HK-2 (cell line): ENCODE measurements around the gene LSAMP.

Experiments
- DNase-seq: peaks from one replicate; pipeline ENCODE4 v3.0.0-alpha.2; 2018; ENCODE audit not compliant: unreplicated experiment

Gene LSAMP

GRCh38 chr3:116053017-116053416, 392.3 kb downstream of the LSAMP start:
- DNase-seq: no peak

DNA sequence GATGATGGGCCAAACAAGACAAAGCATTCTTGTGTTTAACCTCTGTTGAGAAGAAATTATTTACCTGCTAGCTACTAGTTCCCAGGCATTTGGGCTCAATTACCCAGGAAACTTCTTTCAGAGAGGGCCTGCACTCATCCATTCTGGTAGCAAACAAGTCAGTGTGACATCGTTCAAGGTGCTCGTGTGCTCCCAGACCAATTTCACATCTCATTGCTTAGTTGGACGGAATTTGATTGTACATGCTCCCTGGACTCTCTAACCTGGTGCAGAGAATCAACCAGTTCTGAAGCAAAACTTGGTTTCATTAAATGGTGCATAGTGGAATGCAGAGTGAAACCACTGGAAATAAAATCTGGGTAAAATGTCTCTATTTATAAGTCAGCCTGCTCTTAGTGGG, 392.7 kb downstream of the LSAMP start:
- DNase-seq: no peak

GRCh38 chr3:116051586-116051985, 393.7 kb downstream of the LSAMP start:
- DNase-seq: no peak

- DNase-seq: no peak
Observed at GRCh38 chr3:116051040-116051439, 394.2 kb downstream of the LSAMP start.

DNA sequence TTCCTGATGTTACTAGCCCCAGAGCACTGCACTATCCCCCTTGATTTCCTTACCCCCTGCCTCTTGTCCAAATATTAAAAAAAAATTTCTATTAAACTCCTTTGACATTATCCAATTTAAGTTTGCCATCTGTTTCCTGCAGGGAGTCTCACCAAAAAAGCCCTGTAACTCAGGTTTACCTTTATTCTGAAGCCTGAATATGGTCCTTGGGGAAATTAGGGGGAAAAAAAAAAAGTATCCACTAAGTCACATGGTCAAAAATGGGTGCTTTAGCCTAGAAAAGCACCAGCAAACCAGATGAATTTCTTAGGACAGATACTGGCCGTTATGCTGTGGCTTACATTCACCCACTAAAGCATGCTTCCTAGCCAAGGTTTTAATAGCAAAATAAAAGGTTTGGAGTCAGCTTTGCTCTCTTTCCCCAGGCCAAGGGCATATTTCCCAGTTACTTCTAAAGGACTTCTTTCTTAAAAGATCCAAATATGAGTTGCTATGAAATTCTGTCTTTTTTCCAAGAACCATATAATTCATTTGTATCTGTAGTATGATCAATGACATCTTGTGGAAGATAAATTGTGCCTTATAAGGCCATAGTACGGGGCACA, 394.9 kb downstream of the LSAMP start:
- no peak for DNase-seq

- DNase-seq: no peak
Observed at GRCh38 chr3:116048991-116049390, 396.3 kb downstream of the LSAMP start.

DNA sequence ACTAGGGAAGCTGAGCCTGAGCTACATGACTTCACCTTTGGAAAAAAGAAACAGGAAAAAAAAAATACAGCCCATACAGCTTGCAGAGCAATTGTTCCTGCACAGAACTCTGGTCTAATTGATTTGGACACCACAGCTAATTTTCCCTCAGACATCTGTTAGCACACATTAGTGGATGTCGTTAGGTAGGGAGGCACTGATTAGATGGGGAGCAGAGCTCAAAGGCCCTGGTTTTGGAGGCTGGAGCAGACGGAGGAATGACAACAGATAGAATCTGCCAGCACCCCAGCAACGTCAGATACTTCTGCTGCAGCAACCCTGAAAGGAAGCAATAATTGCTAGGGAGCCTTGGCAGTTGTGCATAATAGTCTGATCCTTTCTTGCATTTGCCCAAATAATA, 398.9 kb downstream of the LSAMP start:
- DNase-seq: no peak

GRCh38 chr3:116045314-116045713, 400.0 kb downstream of the LSAMP start:
- no peak for DNase-seq

GRCh38 chr3:116040152-116040551, 405.1 kb downstream of the LSAMP start:
- DNase-seq: no peak

GRCh38 chr3:116039651-116039985, 405.7 kb downstream of the LSAMP start:
- DNase-seq: no peak

GRCh38 chr3:116038968-116039650, 406.2 kb downstream of the LSAMP start:
- DNase-seq: no peak

DNA sequence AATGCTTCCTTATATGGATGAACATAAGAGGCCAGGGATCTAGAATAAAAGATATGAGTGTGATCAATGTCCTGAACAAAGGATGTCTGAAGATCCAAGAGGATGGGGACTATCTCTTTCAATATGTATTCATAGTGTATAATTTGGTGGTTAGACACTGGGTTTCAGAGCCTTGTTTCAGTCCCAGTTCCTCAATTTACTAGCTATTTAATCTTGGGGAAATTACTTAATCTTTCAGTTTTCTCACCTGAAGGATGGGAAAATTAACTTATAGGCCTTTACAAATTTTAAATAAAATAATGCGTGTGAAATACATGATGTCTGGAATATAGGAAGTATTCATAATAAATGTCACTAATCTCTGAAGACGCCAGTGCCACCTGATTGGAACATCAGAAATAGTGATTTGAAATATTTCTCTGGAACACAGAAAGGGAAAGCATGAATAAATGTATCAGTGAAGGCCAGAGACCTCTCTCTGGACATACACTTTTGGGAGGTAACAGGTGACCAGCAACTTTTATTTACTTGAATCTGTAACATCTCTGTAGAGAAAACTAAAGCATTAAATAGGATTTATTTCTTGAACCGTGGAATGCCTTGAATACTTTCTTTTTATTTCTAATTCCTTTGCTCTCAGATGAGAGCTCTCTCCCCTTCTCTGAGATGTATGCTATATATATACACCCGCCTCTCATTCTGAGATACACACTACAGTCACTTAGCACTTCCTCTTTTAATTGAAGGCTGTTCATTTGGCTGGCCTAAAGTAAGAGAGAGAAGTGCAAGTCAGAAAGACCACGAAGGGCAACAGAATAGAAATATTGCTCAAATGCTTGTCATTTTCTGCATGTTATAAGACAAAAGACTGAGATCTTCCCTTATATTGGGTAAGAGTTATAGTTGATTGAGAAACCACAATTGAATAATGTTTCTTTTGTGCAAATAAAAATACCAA, 407.1 kb downstream of the LSAMP start:
- no peak for DNase-seq

DNA sequence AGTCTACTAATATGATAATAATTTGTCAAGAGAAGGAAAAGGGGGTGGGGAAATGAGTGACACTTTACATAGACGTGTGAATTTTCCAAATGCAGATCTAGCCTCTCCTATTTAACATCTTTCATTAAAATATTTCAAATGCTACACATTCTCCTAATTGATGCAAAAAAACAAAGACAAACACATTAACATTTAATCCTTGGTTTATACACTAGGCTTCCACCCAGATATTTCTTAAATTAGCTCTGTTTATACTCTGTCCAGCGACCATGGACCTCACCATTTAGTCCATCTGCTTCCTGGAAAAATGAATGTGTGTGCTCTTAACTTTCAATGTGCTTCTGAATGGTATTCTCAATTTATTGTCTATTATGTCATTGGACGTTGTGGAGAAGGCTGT, 409.9 kb downstream of the LSAMP start:
- no peak for DNase-seq

DNA sequence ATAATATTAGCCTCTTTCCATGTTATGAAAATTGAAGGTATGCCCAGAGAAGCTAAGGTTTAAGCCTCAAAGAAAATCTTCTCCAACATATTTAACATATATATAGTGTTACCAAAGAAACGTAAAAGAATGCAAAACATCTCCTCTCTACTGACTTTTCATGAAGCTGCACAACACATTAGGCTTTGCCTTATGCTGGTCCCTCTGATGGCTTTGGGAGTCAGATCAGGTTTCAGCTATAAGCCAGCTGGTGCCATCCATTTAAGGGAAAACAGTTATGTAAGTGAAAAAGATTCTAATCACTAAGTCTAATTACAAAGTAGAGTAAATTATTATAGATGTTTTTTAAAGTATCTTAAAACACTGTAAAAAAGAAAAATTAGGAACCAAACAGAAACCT, 410.5 kb downstream of the LSAMP start:
- DNase-seq: no peak

DNA sequence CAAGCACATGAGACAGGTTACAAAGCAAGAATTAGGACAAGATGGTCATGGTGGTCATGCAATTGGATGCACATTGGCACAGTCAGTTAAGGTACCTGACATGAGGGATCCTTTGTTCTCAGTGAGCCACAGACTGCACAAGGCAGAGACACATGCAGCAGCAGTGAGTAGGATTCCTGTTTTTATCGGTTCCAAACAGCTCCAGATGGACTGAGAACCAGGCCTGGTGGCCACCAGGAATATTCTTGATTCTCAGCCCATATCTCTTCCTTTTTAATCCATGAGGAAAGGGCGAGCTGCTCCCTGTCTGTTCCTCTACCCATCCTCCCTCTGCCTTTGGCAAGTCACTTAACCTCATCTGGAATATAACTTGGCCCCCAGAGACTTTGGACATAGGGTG, 411.2 kb downstream of the LSAMP start:
- no peak for DNase-seq

DNA sequence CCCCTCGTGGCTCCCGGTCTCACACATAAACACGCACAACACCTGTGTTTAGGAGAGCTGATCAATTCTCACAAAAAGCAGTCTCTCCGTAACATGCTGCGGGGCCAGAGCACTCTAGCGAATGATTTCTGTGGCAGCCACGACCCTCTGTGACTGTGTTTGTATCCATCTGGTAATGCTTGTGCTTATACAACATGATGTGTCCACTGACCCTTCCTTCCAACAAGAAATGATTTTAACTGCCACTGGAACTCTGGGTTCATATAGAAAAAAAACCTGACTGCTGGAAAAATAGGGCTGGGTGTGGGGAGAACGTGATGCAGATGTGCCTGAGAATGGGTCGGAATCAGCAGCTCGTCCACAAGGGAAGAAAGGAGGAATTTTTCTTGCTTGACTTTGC, 411.8 kb downstream of the LSAMP start:
- DNase-seq: no peak

DNA sequence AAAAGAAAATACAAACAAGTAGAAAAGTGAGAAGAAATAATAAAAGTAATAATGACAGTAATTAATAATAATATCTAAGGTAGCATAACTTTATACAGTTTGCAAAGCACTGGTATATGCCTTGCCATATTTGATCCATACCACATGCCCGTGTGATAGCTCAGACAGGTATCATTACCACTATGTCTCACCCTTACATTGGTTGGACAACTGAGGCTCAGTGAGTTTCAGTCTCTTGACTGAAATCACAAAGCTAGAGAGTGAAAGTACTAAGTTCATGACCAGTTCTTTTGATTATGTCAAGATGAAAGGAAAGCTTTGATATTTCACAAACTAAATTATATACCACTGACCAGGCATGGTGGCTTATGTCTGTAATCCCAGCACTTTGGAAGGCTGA, 413.1 kb downstream of the LSAMP start:
- DNase-seq: no peak

DNA sequence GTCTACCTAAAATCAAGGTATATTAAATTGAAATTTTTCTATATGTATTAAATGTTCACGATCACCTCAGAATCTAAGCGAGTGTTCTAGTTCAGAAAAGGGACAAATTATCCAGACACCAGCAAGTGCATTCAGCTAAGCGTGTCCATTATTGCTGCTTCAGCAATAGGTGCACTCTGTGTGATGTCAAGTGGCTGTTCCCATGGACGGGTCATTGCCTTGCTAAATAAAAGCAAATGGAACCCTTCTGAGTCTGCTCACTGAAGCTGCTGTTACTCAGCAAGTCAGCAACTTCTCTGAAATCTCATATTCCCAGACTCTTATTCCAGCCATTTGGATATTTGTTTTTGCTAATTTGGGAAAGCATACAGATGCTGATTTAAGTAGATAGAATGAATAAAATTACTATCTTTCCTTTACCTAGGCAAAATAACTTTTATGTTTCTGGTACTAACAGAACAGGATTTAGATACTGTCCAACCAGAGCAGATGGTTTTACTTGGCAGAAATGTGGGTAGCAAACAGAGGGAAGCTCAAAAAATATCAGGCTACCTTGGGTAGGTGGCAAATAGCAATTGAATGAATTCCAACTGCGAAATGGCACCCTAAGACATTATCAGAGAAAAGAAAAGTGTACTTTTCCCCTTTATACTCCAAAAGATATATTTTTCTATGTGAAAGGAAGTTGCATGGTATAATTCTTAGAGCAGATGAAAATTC, 415.0 kb downstream of the LSAMP start:
- DNase-seq: no peak

GRCh38 chr3:116029266-116029665, 416.0 kb downstream of the LSAMP start:
- DNase-seq: no peak

DNA sequence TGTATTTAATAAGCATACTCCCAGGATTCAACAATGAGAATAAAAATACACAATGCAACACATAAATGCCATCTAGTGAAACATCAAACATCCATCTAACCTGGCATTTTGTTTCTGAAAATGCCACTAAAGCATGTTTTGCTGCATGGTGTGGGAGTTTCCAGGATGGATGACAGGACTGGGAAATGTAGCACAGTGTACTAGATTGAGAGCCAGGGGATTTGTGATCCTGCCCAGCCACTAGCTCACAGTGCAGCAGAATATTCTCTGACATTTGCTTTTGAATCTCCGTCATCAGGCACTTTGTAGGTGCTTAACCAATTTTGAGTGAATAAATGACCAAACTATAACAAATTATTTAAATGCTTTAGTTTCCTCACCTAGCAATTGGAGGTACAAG, 417.1 kb downstream of the LSAMP start:
- DNase-seq: no peak

GRCh38 chr3:116020989-116021388, 424.3 kb downstream of the LSAMP start:
- DNase-seq: no peak

DNA sequence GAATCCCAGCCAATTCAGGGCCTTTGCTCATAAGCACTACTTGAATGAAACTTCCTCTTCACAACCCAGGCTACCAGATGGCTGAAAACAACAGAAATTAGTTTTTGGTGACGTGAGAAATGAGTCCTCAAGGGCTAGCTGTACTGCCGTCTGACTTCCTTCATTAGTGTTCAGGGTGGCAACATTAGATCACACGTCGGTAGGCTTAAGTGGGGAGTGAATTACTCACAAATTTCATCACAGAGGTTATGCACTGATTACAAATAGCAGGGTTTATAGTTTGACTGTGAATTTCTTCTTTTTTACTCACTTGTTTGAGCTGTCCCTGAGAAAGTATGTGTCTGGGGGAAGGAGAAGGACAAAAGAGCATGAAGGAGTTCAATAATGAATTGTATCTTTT, 424.8 kb downstream of the LSAMP start:
- no peak for DNase-seq
